ENCODE data around the gene PTPRG.

- no peak for TF ChIP-seq CTCF (IDR thresholded peaks at IDR 0.05; ENCODE audit: low read depth, low read length)
- TF ChIP-seq EZH2phosphoT487 (IDR thresholded peaks at IDR 0.05; ENCODE audit: low read depth), result no peak
These were observed 435.0 kb downstream of the PTPRG start for GRCh38 chr3:61996366-61996765.

All from OCI-LY3 (cell line).